C4-2B (cell line): ENCODE data around the gene KRTAP10-3.
"Not testable (repeated sequence)": the region's sequence is repeated elsewhere in the genome, so short reads cannot be mapped to it uniquely, and the experiment has no call there.

ENCODE experiments used
- H3K27ac ChIP-seq: fragments of 450-650 bp; 2 replicates; pipeline ENCODE4 v1.5.1; 2017
- ZFX ChIP-seq: fragments of 450-650 bp; IDR thresholded peaks from 2 replicates; pipeline ENCODE4 v1.6.1; 2017
- TF ChIP-seq, protein P1 (sequence below): fragments of 450-650 bp; conservative IDR thresholded peaks from 2 replicates; pipeline ENCODE4 v1.5.1; 2017; ENCODE audit warnings: mild to moderate bottlenecking

Gene KRTAP10-3

DNA sequence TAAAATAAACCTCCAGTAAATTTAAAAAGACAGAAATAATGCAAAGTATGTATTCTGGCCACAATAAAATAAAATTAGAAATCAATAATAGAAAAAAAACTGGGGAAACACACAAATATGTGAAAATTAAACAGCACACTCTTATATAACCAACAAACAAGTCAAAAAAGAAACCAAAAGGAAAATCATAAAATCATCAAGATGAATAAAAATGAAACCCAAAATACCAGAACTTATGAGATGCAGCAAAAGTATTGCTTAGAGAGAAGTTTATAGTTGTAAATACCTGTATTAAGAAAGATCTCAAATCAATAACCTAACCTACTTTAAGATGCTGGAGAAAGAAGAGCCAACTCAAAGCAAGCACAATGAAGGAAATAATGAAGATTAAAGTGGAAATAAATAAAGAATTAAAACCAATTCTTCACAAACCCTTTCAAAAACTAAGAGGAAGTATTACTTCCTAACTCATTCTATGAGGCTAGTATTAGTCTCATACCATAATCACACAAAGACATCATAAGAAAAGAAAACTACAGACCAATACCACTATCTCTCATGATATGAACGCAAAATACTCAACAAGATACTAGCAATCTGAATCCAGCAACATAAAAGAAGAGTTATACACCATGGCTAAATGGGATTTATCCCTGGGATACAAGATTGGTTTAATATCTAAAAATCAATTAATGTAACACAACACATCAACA, 6.4 kb upstream of the KRTAP10-3 start:
- no peak for TF ChIP-seq ZFX
- TF ChIP-seq, protein P1, sequence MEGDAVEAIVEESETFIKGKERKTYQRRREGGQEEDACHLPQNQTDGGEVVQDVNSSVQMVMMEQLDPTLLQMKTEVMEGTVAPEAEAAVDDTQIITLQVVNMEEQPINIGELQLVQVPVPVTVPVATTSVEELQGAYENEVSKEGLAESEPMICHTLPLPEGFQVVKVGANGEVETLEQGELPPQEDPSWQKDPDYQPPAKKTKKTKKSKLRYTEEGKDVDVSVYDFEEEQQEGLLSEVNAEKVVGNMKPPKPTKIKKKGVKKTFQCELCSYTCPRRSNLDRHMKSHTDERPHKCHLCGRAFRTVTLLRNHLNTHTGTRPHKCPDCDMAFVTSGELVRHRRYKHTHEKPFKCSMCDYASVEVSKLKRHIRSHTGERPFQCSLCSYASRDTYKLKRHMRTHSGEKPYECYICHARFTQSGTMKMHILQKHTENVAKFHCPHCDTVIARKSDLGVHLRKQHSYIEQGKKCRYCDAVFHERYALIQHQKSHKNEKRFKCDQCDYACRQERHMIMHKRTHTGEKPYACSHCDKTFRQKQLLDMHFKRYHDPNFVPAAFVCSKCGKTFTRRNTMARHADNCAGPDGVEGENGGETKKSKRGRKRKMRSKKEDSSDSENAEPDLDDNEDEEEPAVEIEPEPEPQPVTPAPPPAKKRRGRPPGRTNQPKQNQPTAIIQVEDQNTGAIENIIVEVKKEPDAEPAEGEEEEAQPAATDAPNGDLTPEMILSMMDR, result no peak
- H3K27ac ChIP-seq, result no peak overlapping the region

DNA sequence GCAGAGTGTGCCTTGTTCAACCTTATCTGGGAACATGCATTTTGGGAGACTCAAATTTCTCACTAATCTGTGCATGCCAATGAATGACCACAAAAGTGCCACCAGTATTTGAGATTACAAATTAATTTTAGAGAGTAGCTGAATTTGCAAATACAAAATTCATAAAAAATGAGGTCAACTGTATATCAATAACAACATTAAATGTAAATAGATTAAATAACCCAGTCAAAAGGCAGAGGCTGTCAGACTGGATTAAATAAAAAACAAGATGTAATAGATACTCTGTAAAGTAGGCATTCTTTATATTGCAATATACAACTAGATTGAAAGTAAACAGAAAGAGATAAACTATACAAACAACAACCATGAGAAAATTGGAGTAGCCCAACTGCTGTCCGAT, 5.5 kb upstream of the KRTAP10-3 start:
- TF ChIP-seq ZFX, result no peak
- TF ChIP-seq, protein P1, result no peak
- H3K27ac ChIP-seq, result no peak overlapping the region

DNA sequence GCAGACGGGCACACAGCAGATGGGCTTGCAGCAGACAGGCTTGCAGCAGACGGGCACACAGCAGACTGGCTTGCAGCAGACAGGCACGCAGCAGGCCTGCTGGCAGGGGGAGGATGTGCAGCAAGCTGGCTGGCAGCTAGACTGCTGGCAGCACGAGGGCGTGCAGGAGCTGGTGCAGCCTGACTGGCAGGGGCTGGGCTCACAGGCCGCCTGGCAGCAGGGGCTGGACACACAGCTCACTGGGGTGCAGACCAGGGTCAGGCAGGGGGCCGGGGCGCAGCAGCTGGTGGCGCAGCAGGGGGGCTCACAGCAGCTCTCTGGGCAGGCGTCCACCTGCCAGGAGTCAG, 293 bp downstream of the KRTAP10-3 start:
- H3K27ac ChIP-seq, result not testable (repeated sequence)

DNA sequence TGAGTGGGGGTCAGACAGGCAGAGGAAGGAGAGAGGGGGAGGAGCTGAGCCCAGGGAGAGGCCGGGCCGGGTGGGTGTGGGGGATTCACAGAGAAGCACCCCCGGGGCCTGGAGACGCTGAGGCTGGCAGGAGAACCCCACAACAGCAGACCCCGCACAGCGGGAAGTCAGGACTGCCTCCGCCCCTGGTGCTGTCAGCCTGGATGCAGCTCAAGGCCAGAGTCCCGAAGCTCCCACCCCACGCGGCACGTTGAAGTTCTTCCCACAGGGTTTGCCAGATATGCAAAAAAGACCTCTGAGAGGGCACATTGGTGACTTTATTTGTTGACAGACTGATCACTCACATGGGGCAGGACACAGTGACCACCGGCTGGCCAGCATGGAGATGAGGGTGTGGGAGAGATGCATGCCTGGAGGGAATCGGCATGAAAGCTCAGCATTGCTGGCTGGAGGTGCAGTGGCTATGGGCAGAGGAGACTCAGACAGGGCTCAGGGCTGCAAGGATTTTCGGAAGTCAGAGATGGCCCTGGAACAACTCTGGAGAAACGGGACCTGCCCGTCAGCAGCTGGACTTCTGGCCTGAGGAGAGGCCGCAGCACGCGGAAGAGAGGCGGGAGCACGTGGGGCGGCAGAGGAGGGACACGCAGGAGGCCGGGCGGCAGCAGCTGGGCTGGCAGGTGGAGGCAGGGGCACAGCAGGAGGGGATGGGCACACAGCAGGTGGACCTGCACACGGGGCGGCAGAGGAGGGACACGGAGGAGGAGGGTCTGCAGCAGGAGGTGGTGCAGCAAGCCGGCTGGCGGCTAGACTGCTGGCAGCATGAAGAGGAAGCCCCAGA, 885 bp downstream of the KRTAP10-3 start:
- no peak overlapping the region for H3K27ac ChIP-seq
- no peak for TF ChIP-seq ZFX
- TF ChIP-seq, protein P1, result no peak

DNA sequence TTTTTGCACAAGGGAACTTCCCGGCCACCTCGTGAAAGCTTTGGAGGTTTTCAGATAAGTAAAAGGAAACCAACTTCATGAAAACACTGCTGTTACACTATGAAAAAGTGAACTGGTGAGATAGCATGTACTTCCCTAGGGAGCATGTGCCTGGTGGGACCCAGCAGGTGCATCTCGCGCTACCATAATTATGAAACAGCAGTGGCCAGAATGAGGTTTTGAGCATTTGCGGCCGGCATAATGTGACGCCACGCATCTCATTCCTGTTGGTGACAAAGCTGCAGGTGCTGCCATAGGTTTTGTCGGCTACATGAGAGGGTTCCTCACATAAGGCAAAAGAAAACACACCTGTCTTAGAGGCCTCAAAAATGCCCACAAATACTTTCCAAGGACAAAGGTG, 1.7 kb downstream of the KRTAP10-3 start:
- TF ChIP-seq, protein P1, result no peak
- no peak for TF ChIP-seq ZFX
- H3K27ac ChIP-seq, result no peak overlapping the region

DNA sequence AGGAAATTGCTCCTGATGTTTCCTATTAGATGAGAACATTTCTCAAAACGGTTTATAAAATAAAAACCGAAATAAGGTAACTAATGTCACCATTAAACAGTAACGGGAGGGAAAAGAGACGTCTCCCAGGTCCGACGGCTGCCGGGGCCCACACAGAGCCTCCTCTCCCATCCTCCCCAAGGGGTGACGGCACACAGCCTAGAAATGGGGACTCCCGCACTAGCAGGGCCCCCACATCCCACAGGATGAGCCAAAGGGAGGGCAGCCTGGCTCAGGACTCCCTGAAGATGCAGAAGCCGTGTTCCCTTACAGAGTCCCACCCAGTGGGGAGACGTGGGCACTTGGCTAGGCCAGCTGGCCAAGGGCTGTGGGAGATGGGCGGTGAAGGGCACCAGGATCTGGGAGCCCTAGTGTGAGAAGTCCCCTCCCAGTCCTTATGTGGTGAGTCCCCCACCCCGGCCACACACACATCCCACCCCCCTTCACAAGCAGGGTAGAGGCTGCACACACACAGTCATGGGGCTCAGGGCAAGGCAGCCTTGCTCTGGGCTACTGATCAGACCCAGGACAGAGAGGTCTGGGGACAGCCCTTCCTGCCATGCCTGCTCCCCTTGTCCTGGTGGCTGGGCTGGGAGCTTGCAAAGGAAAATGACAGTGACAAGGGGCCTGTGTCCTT, 3.3 kb downstream of the KRTAP10-3 start:
- TF ChIP-seq ZFX, result no peak
- TF ChIP-seq, protein P1, result no peak
- no peak overlapping the region for H3K27ac ChIP-seq

DNA sequence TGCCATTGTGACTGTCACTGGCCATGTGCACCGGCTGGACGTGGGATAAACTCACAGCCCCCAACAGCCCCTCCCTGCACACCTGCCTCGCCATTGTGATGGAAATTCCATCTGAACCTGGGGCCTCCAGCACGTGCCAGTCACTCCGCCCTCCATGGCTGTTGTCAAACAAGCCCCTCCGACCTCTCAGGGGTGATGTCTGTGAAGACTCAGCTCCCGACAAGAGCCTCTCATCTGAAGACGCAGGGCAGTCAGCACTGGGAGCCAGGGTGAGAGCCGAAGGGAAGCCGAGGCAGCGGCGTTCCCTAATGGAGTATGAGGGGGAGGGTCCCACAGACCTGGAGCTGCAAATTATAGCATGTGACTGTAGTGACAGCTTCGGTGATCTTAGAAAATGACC, 5.9 kb downstream of the KRTAP10-3 start:
- TF ChIP-seq ZFX, result no peak
- TF ChIP-seq, protein P1, result no peak
- no peak overlapping the region for H3K27ac ChIP-seq
